Measurements from ENCODE around the gene GALNT18.
"Not testable (repeated sequence)": the region's sequence is repeated elsewhere in the genome, so short reads cannot be mapped to it uniquely, and the experiment has no call there.

GALNT18 gene

GRCh38 chr11:11459578-11459977, 162.2 kb downstream of the GALNT18 start:
- DNase-seq (ENCODE audit: low read depth in 2 of 2): no peak

GRCh38 chr11:11458485-11458884, 163.3 kb downstream of the GALNT18 start:
- no peak for DNase-seq (ENCODE audit: low read depth in 2 of 2)

- DNase-seq (ENCODE audit: low read depth in 2 of 2): no peak
Observed at GRCh38 chr11:11458001-11458400, 163.8 kb downstream of the GALNT18 start.

GRCh38 chr11:11456866-11457265, 164.9 kb downstream of the GALNT18 start:
- DNase-seq (ENCODE audit: low read depth in 2 of 2): no peak

GRCh38 chr11:11454671-11455223, 167.1 kb downstream of the GALNT18 start:
- DNase-seq (ENCODE audit: low read depth in 2 of 2): no peak

GRCh38 chr11:11451501-11452005, 170.3 kb downstream of the GALNT18 start:
- no peak for DNase-seq (ENCODE audit: low read depth in 2 of 2)

- DNase-seq (ENCODE audit: low read depth in 2 of 2): no peak
Observed at GRCh38 chr11:11450744-11451362, 171.0 kb downstream of the GALNT18 start.

GRCh38 chr11:11449327-11449726, 172.5 kb downstream of the GALNT18 start:
- no peak for DNase-seq (ENCODE audit: low read depth in 2 of 2)

- DNase-seq (ENCODE audit: low read depth in 2 of 2): no peak
Observed at GRCh38 chr11:11448626-11449025, 173.2 kb downstream of the GALNT18 start.

GRCh38 chr11:11447601-11448000, 174.2 kb downstream of the GALNT18 start:
- not testable (repeated sequence) for DNase-seq (ENCODE audit: low read depth in 2 of 2)

GRCh38 chr11:11446967-11447366, 174.8 kb downstream of the GALNT18 start:
- no peak for DNase-seq (ENCODE audit: low read depth in 2 of 2)

- DNase-seq (ENCODE audit: low read depth in 2 of 2): no peak
Observed at GRCh38 chr11:11446564-11446963, 175.2 kb downstream of the GALNT18 start.

GRCh38 chr11:11445441-11446185, 176.2 kb downstream of the GALNT18 start:
- DNase-seq (ENCODE audit: low read depth in 2 of 2): no peak

- no peak for DNase-seq (ENCODE audit: low read depth in 2 of 2)
Observed at GRCh38 chr11:11444804-11445131, 177.0 kb downstream of the GALNT18 start.

- DNase-seq (ENCODE audit: low read depth in 2 of 2): no peak
Observed at GRCh38 chr11:11444027-11444803, 177.6 kb downstream of the GALNT18 start.

- no peak for DNase-seq (ENCODE audit: low read depth in 2 of 2)
Observed at GRCh38 chr11:11442791-11443190, 179.0 kb downstream of the GALNT18 start.

GRCh38 chr11:11441516-11441915, 180.3 kb downstream of the GALNT18 start:
- DNase-seq (ENCODE audit: low read depth in 2 of 2): no peak

GRCh38 chr11:11441091-11441490, 180.7 kb downstream of the GALNT18 start:
- no peak for DNase-seq (ENCODE audit: low read depth in 2 of 2)

- DNase-seq (ENCODE audit: low read depth in 2 of 2): no peak
Observed at GRCh38 chr11:11440144-11440543, 181.7 kb downstream of the GALNT18 start.

- DNase-seq (ENCODE audit: low read depth in 2 of 2): no peak
Observed at GRCh38 chr11:11439591-11439990, 182.2 kb downstream of the GALNT18 start.

GRCh38 chr11:11436715-11437313, 185.0 kb downstream of the GALNT18 start:
- DNase-seq (ENCODE audit: low read depth in 2 of 2): no peak

GRCh38 chr11:11435635-11436034, 186.2 kb downstream of the GALNT18 start:
- no peak for DNase-seq (ENCODE audit: low read depth in 2 of 2)
